Lower leg skin (tissue), 4 donors: ENCODE measurements around the gene ACSF3. TPM values are rescaled to one million over a fixed set of nuclear protein-coding genes. Genes with fewer than 3 reads are reported as not detected.

ENCODE experiments used
- DNase-seq, 2 donors: peaks; one replicate each; pipeline ENCODE4 v3.0.0-alpha.2; 2019; ENCODE audit warnings: low spot score in 2 of 2
- H3K4me3 ChIP-seq: fragments of 200-600 bp; sonication (generic); 2 replicates; pipeline ENCODE4 v1.5.1; 2017; ENCODE audit warnings: mild to moderate bottlenecking, low read depth; ENCODE audit not compliant: poor library complexity, severe bottlenecking
- CTCF ChIP-seq, 3 donors: fragments of 450-650 bp; IDR thresholded peaks; one replicate each; pipeline ENCODE4 v1.5.1; 2016; ENCODE audit warnings: antibody characterized with exemption in 3 of 3, mild to moderate bottlenecking in 3 of 3, moderate library complexity in 2 of 3
- POLR2A ChIP-seq, 2 donors: fragments of 450-650 bp; IDR thresholded peaks; one replicate each; pipeline ENCODE4 v1.6.1; 2016 to 2017; ENCODE audit warnings: antibody characterized with exemption in 2 of 2, mild to moderate bottlenecking in 1 of 2, moderate library complexity in 1 of 2
- WGBS, 2 donors: methylation state at CpG; one replicate each; pipeline ENCODE4 v1.1.5; 2018; 5-methylcytosine and 5-hydroxymethylcytosine counted together
- intact Hi-C: fragments of 100-400 bp; cut with DNase I; formaldehyde crosslinking; loops from one replicate; pipeline ENCODE4 v1.15.0; 2023; ENCODE audit warnings: low total_unique reads
- total RNA-seq, 4 donors: library from RNA; depleted of rRNA; stranded (reverse); fragments of >200 nt; gene quantifications; one replicate each; pipeline ENCODE4 v1.1.0, GENCODE V29; 2016

ACSF3 gene
- total RNA-seq, 4 donors from 2014 or later = 22.7 to 42.3 (median 34.4) TPM

DNA sequence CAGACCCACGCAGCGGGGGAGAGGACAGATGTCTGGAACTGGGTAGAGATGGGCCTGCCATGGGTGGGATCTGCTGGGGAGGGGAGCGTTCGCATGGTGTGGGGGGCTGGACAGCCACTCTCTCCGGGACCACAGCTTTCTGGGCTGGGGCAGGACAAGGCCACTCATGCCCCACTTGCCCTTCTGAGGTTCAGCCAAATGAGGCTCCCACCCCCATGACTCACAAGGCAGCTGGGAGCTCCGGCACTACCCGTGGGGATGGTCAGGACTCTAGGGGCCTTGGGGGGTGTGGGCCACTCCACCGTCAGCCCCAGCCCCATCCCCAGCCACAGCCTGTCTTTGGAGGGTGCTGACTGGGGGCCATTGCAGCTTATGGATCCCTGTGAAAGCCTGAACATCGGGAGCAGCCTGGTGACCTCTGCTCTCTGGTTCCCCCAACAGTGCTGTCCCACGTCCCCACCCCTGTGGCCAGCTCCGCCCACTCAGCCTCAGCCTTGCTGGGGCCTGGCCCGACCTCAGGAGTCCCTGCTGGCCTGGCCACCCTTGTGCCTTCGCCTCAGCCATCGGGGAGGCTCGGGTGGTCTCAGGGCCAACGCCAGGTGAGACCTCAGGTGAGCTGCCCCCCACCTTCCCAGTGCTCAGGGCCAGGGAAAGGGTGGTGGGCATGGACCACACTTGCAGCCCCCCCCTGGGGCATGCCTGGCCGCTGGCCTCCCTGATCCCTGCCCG is 73.2 kb downstream of the ACSF3 start:
- intact Hi-C loops = loop anchor here (5.0 to 10.0 kb wide), 2 partner anchors 225 to 352 kb away; partner anchors contain the start of gene APRT
- no peak for DNase-seq
- 56 to 73% methylated on average over 13 to 16 of the region's 18 CpGs for WGBS, 2 donors
- TF ChIP-seq POLR2A (IDR thresholded peaks at IDR 0.05) = no peak
- no peak for TF ChIP-seq CTCF (IDR thresholded peaks at IDR 0.05)
- no peak overlapping the region for H3K4me3 ChIP-seq

GRCh38 chr16:89167425-89167941 is 73.8 kb downstream of the ACSF3 start:
- no peak overlapping the region for H3K4me3 ChIP-seq
- DNase-seq = peak; percentile 68 to 95
- TF ChIP-seq CTCF (IDR thresholded peaks at IDR 0.05) (peak in 1 of 3 donors; percentile 94), POLR2A (IDR thresholded peaks at IDR 0.05) (no peak)
- intact Hi-C loops = loop anchor here (5.0 to 10.0 kb wide), 2 partner anchors 225 to 353 kb away; partner anchors contain the start of gene APRT
- WGBS, 2 donors = 10 to 19% methylated on average over 10 to 17 of the region's 18 CpGs

GRCh38 chr16:89168381-89169189 is 74.9 kb downstream of the ACSF3 start:
- H3K4me3 ChIP-seq = no peak overlapping the region
- no peak for DNase-seq
- TF ChIP-seq CTCF (IDR thresholded peaks at IDR 0.05) (no peak), POLR2A (IDR thresholded peaks at IDR 0.05) (no peak)
- 47 to 57% methylated on average over 10 to 15 of the region's 23 CpGs for WGBS, 2 donors
- intact Hi-C loops = loop anchor here (5.0 to 10.0 kb wide), 2 partner anchors 226 to 354 kb away; partner anchors contain the start of gene APRT

- no peak for TF ChIP-seq POLR2A (IDR thresholded peaks at IDR 0.05)
- TF ChIP-seq CTCF (IDR thresholded peaks at IDR 0.05) = no peak
- H3K4me3 ChIP-seq = no peak overlapping the region
- intact Hi-C loops = loop anchor here (5.0 to 10.0 kb wide), 2 partner anchors 227 to 355 kb away; partner anchors contain the start of gene APRT
- 61 to 73% methylated on average over 11 to 14 of the region's 14 CpGs for WGBS, 2 donors
- DNase-seq = no peak
Observed at GRCh38 chr16:89169778-89170177, 76.1 kb downstream of the ACSF3 start.

GRCh38 chr16:89170346-89171215 is 76.9 kb downstream of the ACSF3 start:
- no peak for DNase-seq
- intact Hi-C loops = no loop called here
- TF ChIP-seq POLR2A (IDR thresholded peaks at IDR 0.05) = no peak
- no peak for TF ChIP-seq CTCF (IDR thresholded peaks at IDR 0.05)
- H3K4me3 ChIP-seq = no peak overlapping the region
- WGBS, 2 donors = 11 to 16% methylated on average over 31 to 34 of the region's 34 CpGs
